GM12872 (cell line): ENCODE measurements around the gene URB1.
A peak's percentile ranks its signal among the peaks of the same experiment; 100 is the strongest.

Experiments used
- TF ChIP-seq, protein P1 (sequence below): IDR thresholded peaks from 3 replicates; pipeline ENCODE4 v1.5.1; 2011; ENCODE audit warnings: low read depth, mild to moderate bottlenecking, low read length, moderate library complexity; ENCODE audit not compliant: insufficient read depth

URB1 gene

DNA sequence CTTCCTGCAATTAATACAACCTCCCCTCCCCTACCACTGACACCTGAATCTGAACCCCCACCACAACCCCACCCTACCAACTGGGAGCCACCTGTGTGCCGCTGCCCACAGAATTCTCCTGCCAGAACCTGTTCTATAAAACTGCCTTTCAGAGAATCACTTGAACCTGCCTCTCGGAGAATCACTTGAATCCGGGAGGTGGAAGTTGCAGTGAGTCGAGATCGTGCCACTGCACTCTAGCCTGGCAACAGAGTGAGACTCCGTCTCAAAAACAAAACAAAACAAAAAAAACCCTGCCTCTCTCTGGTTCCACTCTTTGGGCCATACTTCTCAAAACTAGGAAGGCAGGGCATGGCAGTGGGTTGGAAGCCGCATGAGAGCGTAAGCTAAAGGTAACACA, 5.7 kb downstream of the URB1 start:
- TF ChIP-seq, protein P1, sequence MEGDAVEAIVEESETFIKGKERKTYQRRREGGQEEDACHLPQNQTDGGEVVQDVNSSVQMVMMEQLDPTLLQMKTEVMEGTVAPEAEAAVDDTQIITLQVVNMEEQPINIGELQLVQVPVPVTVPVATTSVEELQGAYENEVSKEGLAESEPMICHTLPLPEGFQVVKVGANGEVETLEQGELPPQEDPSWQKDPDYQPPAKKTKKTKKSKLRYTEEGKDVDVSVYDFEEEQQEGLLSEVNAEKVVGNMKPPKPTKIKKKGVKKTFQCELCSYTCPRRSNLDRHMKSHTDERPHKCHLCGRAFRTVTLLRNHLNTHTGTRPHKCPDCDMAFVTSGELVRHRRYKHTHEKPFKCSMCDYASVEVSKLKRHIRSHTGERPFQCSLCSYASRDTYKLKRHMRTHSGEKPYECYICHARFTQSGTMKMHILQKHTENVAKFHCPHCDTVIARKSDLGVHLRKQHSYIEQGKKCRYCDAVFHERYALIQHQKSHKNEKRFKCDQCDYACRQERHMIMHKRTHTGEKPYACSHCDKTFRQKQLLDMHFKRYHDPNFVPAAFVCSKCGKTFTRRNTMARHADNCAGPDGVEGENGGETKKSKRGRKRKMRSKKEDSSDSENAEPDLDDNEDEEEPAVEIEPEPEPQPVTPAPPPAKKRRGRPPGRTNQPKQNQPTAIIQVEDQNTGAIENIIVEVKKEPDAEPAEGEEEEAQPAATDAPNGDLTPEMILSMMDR = no peak

DNA sequence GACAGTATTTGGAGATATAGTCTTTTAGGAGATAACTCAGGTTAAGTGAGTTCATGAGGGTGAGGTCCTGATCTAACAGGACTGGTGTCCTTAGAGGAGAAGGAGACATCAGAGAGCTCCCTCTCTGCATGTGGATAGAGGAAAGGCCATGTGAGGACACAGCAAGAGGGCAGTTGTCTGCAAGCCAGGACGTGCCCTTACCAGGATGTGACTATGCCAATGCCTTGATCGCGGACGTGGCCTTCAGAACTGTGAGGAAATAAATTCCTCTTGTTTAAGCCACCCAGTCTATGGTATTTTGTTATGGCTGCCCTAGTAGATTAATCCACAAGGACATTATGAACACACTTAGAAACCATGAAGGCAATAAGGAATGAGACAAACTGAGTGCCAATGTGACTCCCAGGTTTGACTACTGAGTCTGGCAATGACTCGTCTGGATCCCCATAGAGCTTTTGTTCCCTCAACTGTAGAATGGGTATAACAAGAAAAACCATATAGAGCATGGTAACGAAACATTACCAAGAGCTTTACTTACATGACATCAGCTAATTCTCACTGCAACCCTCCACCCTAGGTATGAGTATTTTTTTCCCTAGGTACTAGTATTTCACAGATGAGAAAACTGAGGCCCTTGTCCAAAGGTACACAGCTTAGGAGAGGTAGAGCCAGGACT, 6.5 kb downstream of the URB1 start:
- TF ChIP-seq, protein P1 = no peak

DNA sequence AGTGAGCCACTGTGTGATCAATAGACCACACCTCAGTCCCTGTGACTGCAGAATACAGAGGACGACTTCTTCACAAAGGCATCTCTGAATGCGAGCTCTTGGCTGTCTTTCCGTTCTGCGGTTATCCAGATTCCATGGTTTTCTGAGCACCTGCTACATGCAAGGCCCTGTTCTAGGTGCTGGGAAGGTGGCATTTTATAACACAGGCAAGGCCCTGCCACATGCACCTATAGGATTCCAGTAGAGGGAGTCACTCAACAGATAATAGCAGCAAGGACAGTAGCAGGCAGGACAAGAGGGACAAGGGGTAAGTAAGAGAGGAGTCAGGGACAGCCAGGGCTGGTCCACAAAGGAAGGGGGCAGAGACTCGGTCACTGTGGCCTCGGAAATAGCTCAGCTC, 9.0 kb downstream of the URB1 start:
- TF ChIP-seq, protein P1 = peak; percentile 17; the same call in 1 of the 3 replicates

DNA sequence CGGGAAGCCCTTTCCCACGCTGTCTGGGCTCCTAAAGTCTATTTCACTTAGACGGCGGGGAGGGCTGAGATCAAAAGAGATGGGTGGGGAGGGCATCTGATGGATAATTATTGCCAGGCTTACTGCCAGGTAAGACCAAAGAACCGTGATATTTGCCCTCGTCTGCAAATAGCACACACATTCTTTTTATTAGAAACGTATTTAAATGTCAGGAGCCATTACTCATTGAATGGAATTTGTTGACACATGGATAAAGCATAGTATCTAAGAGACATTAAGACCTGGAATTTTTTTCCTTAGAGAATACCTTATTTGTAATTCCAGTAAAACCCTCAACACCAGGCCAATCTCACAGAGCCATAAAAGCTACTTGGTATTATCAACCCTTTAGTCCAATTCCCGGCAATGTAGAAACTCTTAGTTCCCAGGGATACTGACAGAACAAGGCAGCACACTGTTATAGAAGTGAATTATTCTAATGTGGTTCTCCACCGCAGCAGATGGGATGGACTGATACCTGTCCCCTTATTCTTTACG, 10.6 kb downstream of the URB1 start:
- TF ChIP-seq, protein P1 = no peak

DNA sequence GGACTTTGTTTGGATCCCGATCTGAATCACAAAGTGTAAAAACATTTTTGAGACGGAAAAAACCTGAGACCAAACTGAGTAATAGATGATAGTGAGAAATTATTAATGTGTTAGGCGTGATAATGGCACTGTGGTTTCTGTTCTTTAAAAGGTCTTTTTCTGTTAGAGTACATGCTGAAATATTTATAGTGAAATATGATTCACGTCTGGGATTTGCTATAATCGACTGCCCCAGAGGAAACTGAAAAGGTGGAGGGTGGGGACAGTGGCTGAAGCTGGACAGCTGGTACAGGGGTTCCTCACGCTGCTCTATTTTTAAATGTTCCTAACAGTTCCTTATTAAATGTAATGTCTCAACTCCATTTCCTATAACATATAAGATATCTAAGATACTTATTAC, 11.2 kb downstream of the URB1 start:
- TF ChIP-seq, protein P1 = no peak

DNA sequence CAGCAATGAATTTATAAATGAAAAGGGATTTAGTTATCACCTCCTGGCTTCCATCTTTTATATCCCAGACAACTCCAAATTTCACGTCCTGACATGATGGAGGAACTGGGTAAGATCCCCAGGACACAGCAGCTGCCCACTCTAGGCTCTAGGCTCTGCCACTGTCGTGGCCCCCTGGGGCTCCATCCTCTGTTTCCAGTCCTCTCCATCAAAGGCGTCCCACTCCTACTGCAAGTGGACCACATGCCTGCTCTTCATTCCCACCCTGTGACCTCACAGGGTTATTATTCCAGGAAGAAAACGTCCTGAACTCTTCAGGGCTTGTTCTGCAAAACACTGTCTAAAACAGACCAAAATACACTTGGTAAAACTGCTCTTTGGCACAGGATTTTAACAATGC, 11.9 kb downstream of the URB1 start:
- TF ChIP-seq, protein P1 = no peak

DNA sequence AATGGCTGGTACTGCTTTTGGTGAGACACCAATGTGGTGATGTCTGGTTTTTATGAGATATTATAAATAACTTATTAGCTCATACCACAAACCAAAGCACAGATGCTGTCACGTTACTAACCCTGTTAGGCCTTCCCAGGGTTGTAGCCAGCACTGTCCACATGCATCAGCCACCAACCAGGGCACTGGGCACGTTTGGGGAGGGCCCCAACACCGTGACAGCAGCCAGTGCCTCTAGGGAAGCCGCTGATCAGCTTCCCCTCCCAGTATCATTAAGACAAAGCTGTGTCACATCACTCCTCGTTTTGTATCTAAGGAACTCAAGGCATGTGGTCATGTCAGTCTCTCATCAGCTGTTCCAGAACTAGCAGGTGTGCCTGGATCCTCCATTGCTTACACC, 13.9 kb downstream of the URB1 start:
- TF ChIP-seq, protein P1 = no peak
